Activated naive CD4-positive, alpha-beta T cell treated with anti-CD3 and anti-CD28 coated beads, Interleukin-2, amount 50 U/mL, for 16 hours (primary cell): ENCODE data around the gene FERD3L.

ENCODE experiments used
- DNase-seq: peaks from one replicate; pipeline ENCODE4 v3.0.0-alpha.2; 2020

Gene FERD3L

DNA sequence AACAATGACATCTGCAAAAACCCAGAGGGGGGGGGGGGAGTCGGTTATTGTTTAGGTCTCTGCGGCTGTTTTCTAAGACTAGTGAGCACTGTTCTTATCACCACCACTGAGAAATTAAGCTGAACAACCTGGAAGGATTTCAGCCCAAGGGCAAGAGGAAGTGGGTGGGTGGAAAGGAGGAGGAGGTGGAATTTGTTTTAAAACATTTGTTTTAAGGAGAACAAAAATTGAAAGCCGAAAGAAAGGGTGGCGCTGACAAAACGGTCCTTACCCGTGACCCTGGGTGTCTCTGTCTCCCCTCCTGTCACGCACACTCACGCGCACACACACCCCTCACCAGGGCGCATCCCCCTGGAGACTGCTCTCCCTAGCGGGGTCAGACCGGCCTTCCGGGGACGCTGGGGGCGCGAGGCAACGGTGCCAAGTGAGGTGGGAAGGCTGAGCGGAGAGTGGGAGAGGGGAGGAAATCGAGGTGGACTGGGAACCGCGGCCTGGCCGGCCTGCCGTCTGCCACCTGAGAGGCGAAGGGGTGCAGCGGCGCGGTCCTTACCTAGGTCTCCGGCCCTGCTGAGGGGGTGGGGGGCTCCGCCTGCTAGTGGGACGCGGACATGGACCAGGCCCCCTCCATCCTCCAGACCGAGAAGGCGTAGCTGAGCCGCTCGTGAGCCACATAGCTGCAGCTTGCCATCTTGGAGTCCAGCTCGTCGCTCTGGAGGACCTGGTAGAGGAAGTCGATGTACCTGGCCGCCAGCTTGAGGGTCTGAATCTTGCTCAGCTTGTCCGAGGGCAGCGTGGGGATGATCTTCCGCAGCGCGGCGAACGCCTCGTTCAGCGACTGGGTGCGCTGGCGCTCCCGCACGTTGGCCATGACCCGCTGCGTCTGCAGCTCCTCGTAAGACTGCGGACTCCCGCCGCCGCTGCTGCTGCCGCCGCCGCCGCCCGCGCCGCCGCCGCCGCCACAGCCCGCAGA is 28.8 kb downstream of the FERD3L start:
- DNase-seq = no peak

DNA sequence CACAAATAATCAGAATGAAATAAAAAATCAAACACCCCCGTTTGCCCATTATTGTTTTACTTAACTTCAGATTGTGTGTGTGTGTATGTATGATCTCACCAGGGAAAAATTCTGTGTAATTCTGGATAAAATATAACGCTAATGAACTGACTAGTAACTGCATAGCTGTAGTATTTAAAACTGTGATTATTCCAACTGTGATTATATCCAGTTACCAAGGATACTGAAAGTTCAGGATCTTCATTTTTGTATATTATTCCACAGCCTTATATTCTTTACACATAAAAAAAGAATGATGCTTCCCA is 30.7 kb downstream of the FERD3L start:
- no peak for DNase-seq

DNA sequence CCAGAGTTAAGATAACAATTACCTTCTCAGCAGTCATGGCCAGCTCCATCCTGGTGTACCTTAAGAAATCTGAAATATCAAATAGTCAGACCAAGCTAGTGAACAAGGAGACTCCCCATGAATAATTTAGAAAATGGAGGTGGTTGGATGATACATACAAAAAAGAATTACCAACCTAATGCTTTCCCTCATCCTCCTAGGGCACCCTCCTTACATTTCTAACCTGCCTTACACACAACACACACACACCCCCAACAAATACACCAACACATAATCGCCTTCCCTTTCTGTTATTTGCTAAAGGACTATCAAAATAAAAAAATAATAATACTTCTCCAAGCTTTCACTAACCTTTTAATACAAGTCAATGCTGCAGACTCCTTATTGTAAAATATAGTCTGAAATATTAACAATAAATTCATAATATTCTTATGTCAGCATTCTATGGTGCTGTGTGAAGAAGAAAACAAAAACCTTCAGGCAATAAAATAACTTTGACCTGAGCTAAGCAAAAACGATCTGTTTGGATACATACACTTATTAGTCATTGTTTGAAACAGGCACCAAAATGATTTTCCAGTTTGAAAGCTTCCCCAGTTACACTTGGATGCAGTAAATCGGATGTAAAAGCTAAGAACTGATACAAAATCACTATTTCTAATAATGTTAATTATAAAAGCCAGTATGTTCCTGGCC is 31.2 kb downstream of the FERD3L start:
- no peak for DNase-seq

DNA sequence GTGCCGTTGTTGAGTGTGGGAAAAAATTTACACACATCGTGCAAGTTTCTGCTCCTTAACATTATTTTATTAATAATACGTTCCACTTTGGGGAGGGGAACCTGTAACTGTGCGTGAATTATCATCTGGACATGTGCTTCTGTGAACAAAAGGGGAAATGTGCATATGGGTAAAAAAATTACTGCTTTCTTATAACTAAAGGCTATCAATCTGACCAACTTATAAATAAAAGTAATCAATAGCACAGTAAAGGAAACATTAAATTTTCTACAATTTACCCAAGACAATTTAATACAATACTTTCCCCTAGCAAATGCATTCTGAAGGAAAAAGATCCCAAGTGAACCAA is 32.2 kb downstream of the FERD3L start:
- DNase-seq = no peak

DNA sequence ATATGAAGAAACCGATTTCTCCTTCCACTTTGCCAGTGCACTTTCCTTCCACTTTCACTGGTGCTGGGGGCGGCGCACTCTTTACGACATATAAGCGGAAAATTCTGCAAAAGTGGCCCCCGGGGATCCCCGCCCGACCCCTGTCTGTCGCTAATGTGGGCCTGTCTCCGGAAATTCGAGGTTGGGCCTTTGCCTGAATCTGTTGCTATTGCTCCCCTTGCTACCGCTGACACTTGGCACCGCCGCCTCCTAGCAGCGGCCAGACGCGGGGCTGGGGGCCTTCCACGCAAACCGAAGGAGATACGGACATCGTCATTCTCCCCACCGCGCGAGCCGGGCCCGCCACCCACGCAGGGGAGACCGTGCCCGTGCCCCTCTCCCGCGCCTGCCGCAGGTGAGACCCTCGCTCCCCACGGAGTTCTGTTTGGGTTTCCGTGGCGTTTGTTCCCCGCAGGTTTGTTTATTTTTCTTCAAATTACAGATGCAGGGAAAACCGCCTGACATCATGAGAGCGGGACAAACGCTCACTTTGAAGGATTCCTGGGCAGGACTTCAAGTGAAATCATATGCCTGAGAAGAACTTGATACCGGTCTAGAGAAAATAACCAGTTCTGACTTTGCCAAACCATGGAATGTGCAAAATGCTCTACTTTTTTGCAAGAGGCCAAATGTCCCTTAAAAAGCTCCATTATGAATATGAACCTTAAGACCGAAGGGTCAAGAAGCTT is 32.8 kb downstream of the FERD3L start:
- no peak for DNase-seq

DNA sequence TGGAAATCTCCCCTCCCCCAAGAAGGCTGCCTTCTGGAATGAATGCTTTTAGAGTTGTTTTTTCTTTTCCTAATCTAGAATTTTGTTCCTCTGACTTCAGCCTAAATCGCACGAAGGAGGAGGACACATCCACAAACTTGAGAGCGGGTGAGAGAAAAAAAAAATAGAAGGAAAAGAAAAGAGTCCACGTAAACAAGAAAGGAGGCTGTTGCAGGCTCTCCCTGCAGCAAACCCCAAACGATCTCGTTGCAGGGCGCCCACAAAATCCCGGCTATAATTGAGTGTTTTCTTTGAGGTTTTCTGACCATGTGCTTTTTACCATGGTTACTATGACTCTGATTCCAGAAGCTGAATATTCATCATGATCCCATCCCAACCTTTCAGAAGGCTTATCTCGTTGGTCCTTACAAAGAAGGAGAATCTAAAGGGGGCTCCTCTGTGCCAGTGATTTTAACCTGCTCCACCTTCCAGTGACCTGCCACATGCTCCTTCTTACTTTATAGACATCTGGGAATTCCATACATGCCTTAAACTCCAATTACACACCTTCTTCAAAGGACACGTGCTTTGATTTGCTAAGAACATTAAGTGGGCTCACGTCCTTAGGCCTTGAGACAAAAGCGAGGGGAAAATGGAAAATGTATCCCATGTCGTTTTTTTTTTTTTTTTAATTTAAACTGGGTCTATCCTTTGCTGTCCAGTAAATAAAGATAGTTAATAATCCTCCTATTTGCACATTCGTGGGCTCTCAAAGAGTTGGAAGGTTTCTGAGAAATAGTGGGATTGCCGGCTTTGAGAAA is 33.5 kb downstream of the FERD3L start:
- no peak for DNase-seq

DNA sequence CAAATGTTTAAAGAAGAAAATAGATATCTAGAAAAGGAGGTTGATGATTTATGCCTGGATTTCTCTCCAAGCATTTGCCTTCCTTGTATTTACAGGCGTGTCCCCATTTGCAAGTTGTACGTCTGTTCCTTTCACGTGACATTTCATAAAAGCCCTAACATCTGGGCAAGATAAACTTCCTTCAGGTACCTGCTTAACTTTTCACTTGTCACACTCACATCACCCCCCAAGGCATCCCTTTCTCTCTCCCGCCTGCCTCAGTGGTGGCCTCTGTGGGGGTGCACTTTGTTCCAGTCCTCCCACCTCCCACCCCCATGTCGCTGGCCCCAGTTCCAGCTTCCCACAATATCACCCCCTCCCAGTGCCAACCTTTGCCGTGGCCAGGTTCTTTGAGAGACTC is 34.4 kb downstream of the FERD3L start:
- no peak for DNase-seq

DNA sequence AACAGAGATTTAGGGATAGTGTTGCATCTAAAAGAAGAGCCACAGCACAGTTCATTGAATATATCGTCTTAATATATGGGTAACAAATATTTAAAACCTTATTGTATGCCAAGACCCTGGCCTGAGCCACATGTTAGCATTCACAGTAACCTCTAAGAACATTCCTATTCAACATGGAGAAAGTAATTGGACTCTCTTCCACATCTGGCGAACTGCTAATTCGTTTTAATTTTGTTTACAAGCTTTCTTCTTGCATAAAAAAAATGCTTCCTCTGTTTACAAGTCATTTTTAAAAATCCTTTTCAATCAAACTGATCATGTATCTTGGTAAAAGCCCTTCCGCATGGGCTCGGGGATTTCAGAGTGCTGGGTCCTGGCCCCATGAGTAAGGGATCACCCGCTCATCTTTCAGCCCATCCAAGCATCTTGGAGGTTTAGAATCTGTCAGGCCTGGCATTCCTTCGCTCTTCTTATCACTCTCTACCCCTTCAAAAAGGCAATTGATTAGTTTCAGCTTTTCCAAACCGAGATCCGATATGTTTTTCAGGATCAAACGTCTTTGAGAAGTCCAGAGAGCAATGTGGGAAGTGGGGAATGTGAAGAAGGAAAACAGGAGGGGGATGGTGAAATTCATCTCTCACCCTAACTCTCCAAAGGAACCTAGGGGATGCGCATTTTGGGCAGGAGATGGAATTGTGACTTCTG is 35.0 kb downstream of the FERD3L start:
- DNase-seq = no peak

DNA sequence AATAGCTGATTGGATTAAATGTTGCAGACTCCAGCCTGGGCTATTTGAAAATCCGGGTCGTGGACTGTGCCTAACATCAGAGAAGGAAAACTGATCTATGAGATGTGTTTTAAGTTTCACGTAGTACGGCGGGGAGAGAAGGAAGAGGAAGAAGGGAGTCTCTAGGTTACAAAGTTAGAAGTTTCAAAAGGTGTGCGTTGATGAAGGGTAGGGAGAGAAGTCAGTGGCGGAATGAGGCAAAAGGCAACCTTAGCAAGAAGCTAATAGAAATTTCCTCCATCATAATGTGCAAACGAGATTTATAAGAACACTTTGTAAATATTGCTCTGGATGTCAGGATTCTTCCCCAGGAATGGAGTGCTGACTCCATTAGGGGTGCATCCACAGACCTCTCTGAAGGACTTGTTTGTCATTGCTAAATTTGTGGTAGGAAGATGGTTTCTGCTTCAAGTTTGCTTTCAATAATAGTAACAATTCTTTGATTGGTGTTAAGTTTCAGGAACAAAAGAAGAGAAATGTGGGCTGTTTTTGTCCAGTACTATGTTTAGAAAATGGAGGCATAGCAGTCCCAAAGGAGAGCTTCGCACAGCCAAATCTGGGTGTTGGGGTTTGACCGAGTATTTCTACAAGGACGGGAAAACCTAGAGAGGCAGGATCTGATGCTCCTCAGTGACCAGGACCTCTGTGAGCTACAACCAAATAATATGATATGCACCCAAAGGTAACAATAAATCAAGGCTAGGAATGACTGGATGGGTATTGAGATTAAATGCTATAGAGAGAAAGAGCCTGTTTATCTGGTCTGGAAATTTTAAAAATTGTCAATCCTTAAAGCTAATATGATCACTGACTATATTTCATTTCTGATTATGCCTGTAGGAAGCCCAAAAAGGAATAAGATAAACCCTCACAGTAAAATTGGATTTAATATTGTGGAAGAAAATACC is 35.9 kb downstream of the FERD3L start:
- DNase-seq = no peak

DNA sequence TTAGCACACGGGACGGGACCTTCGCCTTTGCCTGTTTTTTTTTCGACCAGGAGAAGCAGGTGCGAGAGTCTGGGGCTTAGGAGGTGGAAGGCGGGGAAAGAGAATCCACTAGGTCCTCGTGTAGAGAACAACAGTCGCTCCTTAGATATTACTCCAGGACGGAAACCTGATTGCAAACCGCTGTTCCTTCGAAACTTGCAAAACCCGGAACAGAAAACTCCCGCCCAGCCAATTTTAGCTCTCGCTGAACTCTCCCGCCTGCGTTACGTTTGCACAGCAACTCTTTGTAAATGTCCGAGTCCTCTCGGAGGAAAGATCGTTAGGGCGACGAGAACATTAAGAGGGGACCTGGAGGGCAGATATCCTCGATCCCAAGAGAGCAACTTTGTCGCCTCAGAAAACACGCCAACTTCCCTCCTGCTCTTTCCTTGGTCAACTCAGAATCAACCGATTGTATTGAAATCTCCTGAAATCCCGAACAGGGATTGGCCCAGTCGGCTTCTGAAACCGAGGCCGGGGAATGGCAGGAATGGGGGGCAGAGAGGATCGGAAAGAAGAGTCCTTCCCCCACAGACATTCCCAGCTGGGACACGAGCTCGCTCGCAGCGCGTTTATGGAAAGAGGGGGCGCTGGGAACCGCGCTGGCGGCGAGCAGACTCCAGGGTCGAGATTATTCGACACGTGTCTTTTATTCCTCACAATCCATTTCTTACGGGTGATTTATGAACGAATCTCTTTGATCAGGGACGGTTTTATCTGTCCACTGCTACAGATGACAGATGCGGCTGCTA is 37.7 kb downstream of the FERD3L start:
- DNase-seq = no peak

DNA sequence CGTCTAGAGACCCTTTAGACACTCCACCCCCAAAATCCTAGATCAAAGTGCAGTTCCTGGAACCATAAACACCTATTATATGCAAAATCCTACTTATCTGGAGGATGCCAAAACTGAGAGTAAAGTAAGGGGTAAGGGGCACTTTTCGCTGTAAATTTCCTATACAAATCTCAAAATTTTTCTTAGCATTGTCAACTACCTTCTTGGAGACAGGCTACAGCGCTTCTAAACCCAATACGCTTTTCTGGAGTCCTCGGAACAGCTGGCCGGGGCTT is 38.2 kb downstream of the FERD3L start:
- no peak for DNase-seq

DNA sequence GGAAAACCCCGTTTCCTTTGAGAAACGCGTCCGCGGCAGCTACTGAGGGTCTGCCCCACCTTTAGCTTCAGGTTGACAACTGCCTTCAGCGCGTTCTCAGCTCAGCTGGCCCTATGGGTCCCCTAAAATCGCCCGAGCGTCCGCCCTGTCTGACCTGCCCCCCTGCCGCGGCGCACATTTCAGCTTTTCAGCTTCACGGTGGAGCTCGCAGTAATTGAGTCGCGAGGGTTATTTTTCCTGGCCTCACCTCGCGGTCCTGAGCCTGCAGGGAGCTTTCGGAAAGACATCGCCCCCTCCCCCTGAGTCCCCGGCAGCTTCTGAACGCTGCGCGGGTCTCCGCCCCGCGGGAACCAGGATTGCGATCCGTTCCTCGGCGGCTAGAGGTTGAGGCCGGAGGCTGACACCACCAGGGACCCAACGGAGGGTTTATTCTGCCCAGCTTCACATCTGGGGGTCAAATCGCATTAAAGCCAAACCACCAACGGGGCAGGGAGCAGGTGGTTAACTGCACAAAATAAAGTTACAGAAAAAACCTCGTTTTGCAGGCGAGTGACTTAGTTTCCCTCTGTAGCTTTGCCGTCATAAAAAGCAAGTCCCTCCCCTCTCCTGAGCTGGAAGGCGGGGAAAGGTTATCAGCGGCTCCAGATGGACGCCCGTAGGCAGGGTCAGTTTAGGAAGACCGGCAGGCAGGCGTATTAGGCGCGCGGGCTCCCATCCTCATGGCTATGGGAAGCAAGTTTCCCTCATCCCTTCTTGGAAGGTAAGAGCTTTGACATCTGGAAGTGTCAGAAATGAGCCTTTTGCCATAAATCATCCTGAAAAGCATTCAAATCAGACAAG is 38.8 kb downstream of the FERD3L start:
- no peak for DNase-seq

DNA sequence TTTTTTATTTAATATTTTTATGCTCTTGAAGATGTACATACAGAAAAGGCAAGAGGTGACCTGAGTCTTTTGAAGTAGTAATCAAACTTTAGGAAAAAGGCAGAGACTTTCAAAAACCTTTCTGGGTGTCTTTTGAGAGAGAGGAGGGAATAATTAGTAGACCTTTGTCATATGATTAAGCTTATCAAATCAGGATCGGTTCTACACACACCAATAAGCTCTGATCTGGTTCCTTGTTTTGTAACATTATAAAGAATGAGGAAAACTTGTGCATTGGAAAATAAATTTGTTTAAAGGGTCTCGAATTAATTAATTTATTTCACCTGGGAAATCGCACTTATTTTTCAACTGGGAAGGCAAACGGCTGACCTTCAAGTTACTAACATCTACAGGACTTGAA is 39.7 kb downstream of the FERD3L start:
- DNase-seq = no peak

DNA sequence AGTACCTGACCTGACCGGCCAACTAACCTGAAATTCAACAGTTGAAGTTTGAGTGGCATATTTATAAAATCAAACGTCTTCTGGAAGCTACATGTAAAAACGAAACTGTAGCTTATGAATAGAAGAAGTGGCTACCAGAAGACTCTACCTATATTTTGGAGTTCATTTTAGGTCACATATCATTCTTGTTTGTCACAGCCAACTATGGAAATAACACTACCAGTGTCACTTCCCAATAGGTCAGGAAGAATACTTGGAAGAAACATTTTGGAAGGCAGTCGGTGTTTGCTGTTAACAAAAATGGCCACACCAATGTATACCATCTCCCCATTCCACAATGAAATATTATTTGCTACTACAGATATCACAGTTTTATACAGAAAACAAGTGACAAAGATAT is 40.4 kb downstream of the FERD3L start:
- DNase-seq = no peak

DNA sequence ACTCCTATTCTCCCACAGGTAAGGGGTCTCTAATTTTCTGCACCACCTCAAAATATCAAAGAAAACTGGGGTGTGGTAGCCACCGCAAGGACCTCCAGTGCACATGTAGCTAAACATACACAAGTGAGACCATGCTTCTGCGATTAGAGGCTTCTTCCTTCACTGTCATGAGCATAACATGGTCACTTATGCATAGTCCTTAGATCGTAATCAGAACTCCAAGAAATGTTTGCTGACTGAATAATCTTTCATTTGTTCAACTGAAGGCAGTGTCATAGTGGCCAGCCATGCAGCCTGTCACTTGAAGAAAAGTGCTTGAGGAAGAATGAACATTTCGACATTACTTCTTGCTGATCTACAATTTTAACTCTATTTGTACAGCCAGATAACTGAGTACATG is 42.3 kb downstream of the FERD3L start:
- no peak for DNase-seq

DNA sequence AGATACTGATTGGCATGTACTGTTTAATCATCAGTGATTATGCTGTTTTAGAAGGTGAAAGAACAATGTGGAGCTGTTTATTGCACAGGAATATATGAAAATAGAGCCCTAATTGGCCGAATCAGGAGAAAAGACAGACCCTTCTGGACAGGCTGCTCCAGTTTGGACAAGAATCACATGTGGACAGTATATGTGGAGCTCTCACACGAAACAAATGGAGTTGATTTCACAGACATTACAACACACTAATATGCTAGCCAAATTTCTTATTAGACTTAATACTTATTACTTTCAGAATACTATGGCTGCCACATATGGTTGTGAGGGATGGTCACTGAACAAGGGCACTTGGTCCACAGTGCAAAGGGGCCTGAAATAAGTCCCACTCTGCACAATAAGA is 43.3 kb downstream of the FERD3L start:
- DNase-seq = no peak

DNA sequence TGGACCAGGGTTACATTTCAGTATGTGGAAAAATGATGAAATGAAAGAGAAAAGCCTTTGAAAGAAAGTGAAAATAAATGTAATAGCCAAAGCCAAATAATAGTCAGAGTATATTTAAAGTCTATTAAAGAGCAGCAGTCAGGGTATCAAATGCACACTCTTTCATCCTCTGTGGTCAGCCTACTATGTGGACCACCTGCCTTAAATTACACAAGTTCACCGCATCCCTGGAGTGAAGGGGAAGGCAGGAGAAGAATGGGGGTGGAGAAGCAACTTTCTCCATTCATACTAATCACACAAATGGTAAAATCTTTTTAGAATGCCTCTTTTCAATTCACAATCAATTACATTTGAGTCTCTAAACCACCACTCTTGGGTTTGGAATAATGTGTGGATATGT is 43.7 kb downstream of the FERD3L start:
- no peak for DNase-seq

DNA sequence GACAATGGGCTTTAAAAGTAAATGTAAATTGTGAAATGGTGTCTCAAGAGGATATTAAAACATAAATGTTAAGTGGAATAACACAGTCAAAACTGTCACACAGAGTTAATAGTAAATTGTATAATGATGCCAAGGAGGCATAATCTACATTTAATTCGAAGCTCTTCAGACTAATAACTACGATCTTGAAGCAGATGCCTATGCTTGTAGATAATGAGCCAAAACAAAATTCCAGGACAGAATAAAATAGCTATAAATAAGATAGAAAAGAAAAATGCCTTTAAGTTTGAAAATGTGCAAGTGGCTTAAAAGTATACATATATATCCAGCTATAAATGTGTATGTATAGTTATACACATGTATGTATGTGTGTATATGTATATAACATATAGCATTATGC is 45.3 kb downstream of the FERD3L start:
- DNase-seq = no peak

DNA sequence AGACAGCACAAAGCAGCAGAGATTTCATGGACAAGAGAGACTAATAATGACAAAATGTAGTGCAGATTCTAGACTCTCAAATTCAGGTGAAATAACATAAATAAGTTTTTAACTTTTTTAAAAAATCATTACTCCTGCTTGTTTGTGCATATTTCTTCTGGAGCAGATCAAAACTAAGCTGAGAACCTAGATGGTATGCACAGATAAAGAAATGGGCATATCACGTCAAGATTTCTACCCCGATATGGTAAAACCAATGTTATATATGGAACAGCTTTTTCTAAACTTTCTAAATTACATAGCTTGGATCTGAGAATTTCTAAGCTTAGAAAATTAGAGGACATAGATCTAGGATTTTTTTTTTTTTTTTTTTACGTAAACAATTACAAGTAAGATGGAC is 46.0 kb downstream of the FERD3L start:
- no peak for DNase-seq

DNA sequence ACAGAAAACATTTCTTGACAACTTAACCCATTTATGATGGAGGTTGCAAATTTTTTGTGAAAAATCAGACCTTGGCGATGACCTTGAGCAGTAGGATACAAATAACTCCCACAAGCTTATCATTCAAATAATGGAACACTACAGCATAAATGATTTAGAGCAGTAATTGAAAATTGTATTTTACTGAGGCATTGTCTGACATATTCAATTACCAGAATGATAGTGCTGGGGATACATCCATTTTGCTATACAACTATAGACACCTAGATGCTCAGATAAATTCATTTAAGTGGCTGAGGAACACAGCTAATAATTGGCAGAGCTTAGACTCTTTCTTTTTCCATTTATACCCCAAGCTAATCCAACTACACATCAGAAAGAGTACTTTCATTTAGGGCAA is 46.7 kb downstream of the FERD3L start:
- no peak for DNase-seq
